HG03469 (cell line): ENCODE measurements around the gene CA11.

Experiments
- ATAC-seq: cut with Tn5 transposase; IDR thresholded peaks from one replicate; pipeline ENCODE4 v1.9.1; 2021; ENCODE audit warnings: mild to moderate bottlenecking, moderate library complexity, moderate number of reproducible peaks; ENCODE audit not compliant: unreplicated experiment

Gene CA11

GRCh38 chr19:48588670-48589401, 57.2 kb downstream of the CA11 start:
- ATAC-seq: no peak
